OCI-LY1 (cell line): ENCODE results near the gene MYO18A.

Experiments
- CTCF ChIP-seq: fragments of 200-600 bp; sonication (generic), shearing (Covaris generic); IDR thresholded peaks from 2 replicates; pipeline ENCODE4 v1.5.1; 2017; ENCODE audit warnings: mild to moderate bottlenecking, antibody characterized with exemption, low read length, moderate library complexity, mixed read lengths
- EZH2 ChIP-seq: fragments of 200-600 bp; sonication (generic), shearing (Covaris generic); IDR thresholded peaks from 2 replicates; pipeline ENCODE4 v1.8.0; 2017; ENCODE audit warnings: borderline replicate concordance, mixed run types, mild to moderate bottlenecking, antibody characterized with exemption, low read length, moderate library complexity, mixed read lengths

GRCh38 chr17:29196769-29197515 lies 16.7 kb upstream of the MYO18A start:
- TF ChIP-seq CTCF (0 out of 2 replicates have a peak, but pooled peaks have one; percentile 14), EZH2 (no peak)
